Liver (tissue), 9 donors: ENCODE measurements around the gene KIRREL3. TPM values are rescaled to one million over a fixed set of nuclear protein-coding genes. Genes with fewer than 3 reads are reported as not detected.

Experiments
- DNase-seq: peaks from one replicate; pipeline ENCODE4 v3.0.0-alpha.2; 2017; ENCODE audit warnings: low spot score
- H3K27ac ChIP-seq, 2 donors: one replicate each; pipeline ENCODE4 v1.7.0; 2013; ENCODE audit warnings: inconsistent platforms in 2 of 2, low read length in 2 of 2, control low read depth in 1 of 2, low read depth in 1 of 2, mild to moderate bottlenecking in 1 of 2
- H3K27me3 ChIP-seq, 4 donors: one replicate each; pipeline versions ENCODE4 v1.6.1 to v1.7.0; 2013; ENCODE audit warnings: low read length in 3 of 4, inconsistent platforms in 1 of 4, mild to moderate bottlenecking in 1 of 4, moderate library complexity in 1 of 4; ENCODE audit not compliant: control insufficient read depth in 4 of 4, insufficient read depth in 4 of 4
- H3K36me3 ChIP-seq, 4 donors: one replicate each; pipeline versions ENCODE4 v1.6.1 to v1.7.0; 2013; ENCODE audit warnings: low read length in 3 of 4, mild to moderate bottlenecking in 3 of 4, low read depth in 1 of 4, moderate library complexity in 1 of 4; ENCODE audit not compliant: control insufficient read depth in 4 of 4, insufficient read depth in 3 of 4
- H3K4me1 ChIP-seq, 4 donors: one replicate each; pipeline versions ENCODE4 v1.6.1 to v1.7.0; 2013; ENCODE audit warnings: low read length in 3 of 4, mild to moderate bottlenecking in 3 of 4, moderate library complexity in 1 of 4; ENCODE audit not compliant: control insufficient read depth in 4 of 4, insufficient read depth in 4 of 4
- H3K4me3 ChIP-seq, 3 donors: one replicate each; pipeline versions ENCODE4 v1.6.1 to v1.7.0; 2013; ENCODE audit warnings: low read length in 3 of 3, control low read depth in 1 of 3, low read depth in 1 of 3, mild to moderate bottlenecking in 1 of 3
- H3K9ac ChIP-seq, 2 donors: one replicate each; pipeline ENCODE4 v1.7.0; 2013; ENCODE audit warnings: low read length in 2 of 2, mild to moderate bottlenecking in 2 of 2, moderate library complexity in 2 of 2, control low read depth in 1 of 2, low read depth in 1 of 2
- H3K9me3 ChIP-seq, 4 donors: one replicate each; pipeline versions ENCODE4 v1.6.1 to v1.7.0; 2013; ENCODE audit warnings: low read length in 3 of 4; ENCODE audit not compliant: control insufficient read depth in 4 of 4
- ATF3 ChIP-seq: IDR thresholded peaks from 2 replicates; pipeline ENCODE4 v1.6.1; 2016; ENCODE audit warnings: antibody characterized with exemption
- CTCF ChIP-seq: fragments of 150-350 bp; IDR thresholded peaks from 2 replicates; pipeline ENCODE4 v1.5.1; 2017; ENCODE audit warnings: improper control_type of control experiment, low read depth, low read length; ENCODE audit not compliant: missing input control
- FOXA1 ChIP-seq: IDR thresholded peaks from 2 replicates; pipeline ENCODE4 v1.6.1; 2016; ENCODE audit warnings: antibody characterized with exemption
- FOXA2 ChIP-seq: IDR thresholded peaks from 2 replicates; pipeline ENCODE4 v1.6.1; 2016; ENCODE audit warnings: antibody characterized with exemption
- GABPA ChIP-seq, 2 donors: IDR thresholded peaks in 1 of 2; conservative IDR thresholded peaks in 1 of 2; 2 replicates each; pipeline ENCODE4 v1.6.1; 2016; ENCODE audit warnings: antibody characterized with exemption in 2 of 2, mild to moderate bottlenecking in 1 of 2, moderate library complexity in 1 of 2
- HNF4A ChIP-seq, 2 donors: conservative IDR thresholded peaks; 2 replicates each; pipeline ENCODE4 v1.6.1; 2016; ENCODE audit warnings: antibody characterized with exemption in 2 of 2, mild to moderate bottlenecking in 2 of 2
- RAD21 ChIP-seq, 2 donors: IDR thresholded peaks; 2 replicates each; pipeline ENCODE4 v1.6.1; 2016; ENCODE audit warnings: antibody characterized with exemption in 2 of 2, mild to moderate bottlenecking in 2 of 2
- REST ChIP-seq: IDR thresholded peaks from 2 replicates; pipeline ENCODE4 v1.6.1; 2016; ENCODE audit warnings: antibody characterized with exemption, mild to moderate bottlenecking
- TAF1 ChIP-seq: conservative IDR thresholded peaks from 2 replicates; pipeline ENCODE4 v1.6.1; 2016; ENCODE audit warnings: antibody characterized with exemption, mild to moderate bottlenecking
- YY1 ChIP-seq: IDR thresholded peaks from 2 replicates; pipeline ENCODE4 v1.6.1; 2016; ENCODE audit warnings: antibody characterized with exemption, mild to moderate bottlenecking
- WGBS: extraction: QIAGEN DNeasy Blood & Tissue Kit; methylation state at CpG from one replicate; pipeline ENCODE4 v1.1.7; 2013; 5-methylcytosine and 5-hydroxymethylcytosine counted together
- polyA plus RNA-seq, 2 donors: library from polyadenylated mRNA; stranded (reverse) in 1 of 2; unstranded in 1 of 2; fragments of 200-250 nt in 1 of 2; fragments of >200 nt in 1 of 2; fragmentation: Nextera tagmentation in 1 of 2; extraction: Ambion mirVana in 1 of 2; gene quantifications; one replicate each; pipeline versions ENCODE4 v1.2.1 to v1.2.3, GENCODE V29; 2013 to 2015
- total RNA-seq, 2 donors: library from RNA; depleted of rRNA; stranded (reverse); fragments of >200 nt; gene quantifications; one replicate each; pipeline ENCODE4 v1.2.3, GENCODE V29; 2014
- donor health status: healthy.
- donor health status: healthy.
- donor health status: healthy.
- donor health status: healthy.
- donor health status: healthy.

KIRREL3 gene
- total and polyA plus RNA-seq, 4 donors: 0.03 to 0.29 (median 0.08) TPM; not detected in 1

- DNase-seq: no peak
- TF ChIP-seq RAD21 (IDR thresholded peaks at IDR 0.05): no peak
- no peak for TF ChIP-seq REST
- no peak for TF ChIP-seq GABPA (IDR thresholded peaks at IDR 0.05 in 1 of 2, conservative IDR thresholded peaks at IDR 0.05 in 1 of 2)
- no peak for TF ChIP-seq ATF3
- TF ChIP-seq FOXA2: no peak
- no peak for TF ChIP-seq CTCF
- TF ChIP-seq TAF1: no peak
- H3K4me3 ChIP-seq: no peak overlapping the region
- no peak overlapping the region for H3K27ac ChIP-seq
- no peaks in the 10 kb centered on the region for H3K36me3 ChIP-seq
- H3K9me3 ChIP-seq: no peaks in the 10 kb centered on the region
- H3K9ac ChIP-seq: no peak overlapping the region
- WGBS: 86% methylated on average over 3 of the region's 3 CpGs
- H3K27me3 ChIP-seq: no peaks in the 10 kb centered on the region
- H3K4me1 ChIP-seq: no peaks in the 10 kb centered on the region
Observed at GRCh38 chr11:126919147-126919823, 81.3 kb downstream of the KIRREL3 start.

- WGBS: 85% methylated on average over 1 of the region's 1 CpG
- Histone ChIP-seq H3K36me3 (no peaks in the 10 kb centered on the region), H3K9ac (no peak overlapping the region), H3K27me3 (no peaks in the 10 kb centered on the region), H3K27ac (no peak overlapping the region), H3K4me3 (no peak overlapping the region), H3K4me1 (no peaks in the 10 kb centered on the region), H3K9me3 (no peaks in the 10 kb centered on the region)
- TF ChIP-seq CTCF: no peak
- TF ChIP-seq YY1: no peak
- no peak for TF ChIP-seq FOXA1
- TF ChIP-seq HNF4A (conservative IDR thresholded peaks at IDR 0.05): no peak
- TF ChIP-seq FOXA2: no peak
- TF ChIP-seq REST: no peak
- no peak for DNase-seq
Observed at GRCh38 chr11:126918556-126918955, 82.0 kb downstream of the KIRREL3 start.
